Stimulated activated CD4-positive, alpha-beta T cell treated with anti-CD3 and anti-CD28 coated beads, TNF-alpha, amount 100 ng/mL, for 1 hour (primary cell): ENCODE data around the gene ABHD16B.
A peak's percentile ranks its signal among the peaks of the same experiment; 100 is the strongest.
"Not testable (repeated sequence)": the region's sequence is repeated elsewhere in the genome, so short reads cannot be mapped to it uniquely, and the experiment has no call there.

Experiments
- DNase-seq, 3 donors: peaks; one replicate each; pipeline ENCODE4 v3.0.0-alpha.2; 2020; ENCODE audit warnings: low read depth in 3 of 3, low spot score in 1 of 3

Gene ABHD16B

GRCh38 chr20:63854766-63855362 lies 6.4 kb upstream of the ABHD16B start:
- no peak for DNase-seq

GRCh38 chr20:63855363-63856097 lies 5.8 kb upstream of the ABHD16B start:
- DNase-seq = no peak

- DNase-seq = no peak
Measured at GRCh38 chr20:63856098-63856511, 5.2 kb upstream of the ABHD16B start.

- no peak for DNase-seq
Measured at GRCh38 chr20:63857764-63858392, 3.4 kb upstream of the ABHD16B start.

GRCh38 chr20:63858393-63859165 lies 2.7 kb upstream of the ABHD16B start:
- DNase-seq = no peak

- DNase-seq = no peak
Measured at GRCh38 chr20:63859166-63859699, 2.1 kb upstream of the ABHD16B start.

GRCh38 chr20:63860325-63861051 lies 810 bp upstream of the ABHD16B start:
- no peak for DNase-seq

GRCh38 chr20:63861981-63862901 lies 943 bp downstream of the ABHD16B start:
- no peak for DNase-seq

- DNase-seq = no peak
Measured at GRCh38 chr20:63863021-63863797, 1.9 kb downstream of the ABHD16B start.

GRCh38 chr20:63863798-63864544 lies 2.7 kb downstream of the ABHD16B start:
- DNase-seq = peak; percentile 47 to 58 (median 55)

- DNase-seq = no peak
Measured at GRCh38 chr20:63864545-63864977, 3.3 kb downstream of the ABHD16B start.

- DNase-seq = peak; percentile 93 to 95 (median 94)
Measured at GRCh38 chr20:63864978-63865640, 3.8 kb downstream of the ABHD16B start, which contains the start of gene TPD52L2. TPD52L2 (plus strand) TSS chr20:63865270; CDS start chr20:63865366, 96 bp downstream.

- DNase-seq = not testable (repeated sequence)
Measured at GRCh38 chr20:63867042-63867441, 5.7 kb downstream of the ABHD16B start.

- DNase-seq = no peak
Measured at GRCh38 chr20:63868264-63868663, 7.0 kb downstream of the ABHD16B start.

- DNase-seq = no peak
Measured at GRCh38 chr20:63873477-63873971, 12.2 kb downstream of the ABHD16B start.

- not testable (repeated sequence) for DNase-seq
Measured at GRCh38 chr20:63874241-63874640, 12.9 kb downstream of the ABHD16B start.

- DNase-seq = no peak
Measured at GRCh38 chr20:63876489-63877036, 15.3 kb downstream of the ABHD16B start.
